ENCODE data around the gene UBXN10. TPM values are rescaled to one million over a fixed set of nuclear protein-coding genes. Genes with fewer than 3 reads are reported as not detected.

UBXN10 gene
- total and polyA plus RNA-seq, 12 donors: 0.16 to 4.0 (median 1.5) TPM

DNA sequence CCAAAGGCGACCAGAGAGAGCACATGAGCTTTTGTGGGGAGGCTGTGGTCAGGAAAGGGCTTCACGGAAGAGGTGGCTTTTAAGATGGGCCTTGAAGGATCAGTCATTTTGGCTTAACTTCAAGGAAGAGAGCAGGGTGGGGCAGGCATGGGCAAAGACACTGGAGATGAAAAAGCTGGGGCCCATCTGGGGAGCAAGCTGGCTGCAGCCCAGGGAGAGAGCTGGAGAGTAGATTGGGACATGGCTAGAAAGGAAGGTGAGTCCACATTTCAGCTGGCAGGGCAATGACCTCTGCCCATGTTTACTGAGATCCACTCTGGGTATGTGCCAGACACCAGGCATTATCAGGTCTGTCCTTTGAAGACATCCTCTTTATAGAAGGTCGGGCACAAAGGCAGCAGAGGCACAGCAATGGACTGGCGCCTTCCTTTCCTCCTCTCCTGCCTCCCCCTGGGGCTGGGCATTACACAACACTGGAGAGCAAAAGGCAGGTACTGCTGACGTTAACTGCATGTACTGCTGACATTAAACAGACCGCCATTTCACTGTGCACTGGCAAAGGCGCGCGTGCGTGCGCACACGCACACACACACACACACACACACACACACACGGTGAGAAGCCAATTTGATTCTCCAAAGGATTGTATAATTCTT, 2.2 kb upstream of the UBXN10 start:
- no peak overlapping the region for H3K27ac ChIP-seq

DNA sequence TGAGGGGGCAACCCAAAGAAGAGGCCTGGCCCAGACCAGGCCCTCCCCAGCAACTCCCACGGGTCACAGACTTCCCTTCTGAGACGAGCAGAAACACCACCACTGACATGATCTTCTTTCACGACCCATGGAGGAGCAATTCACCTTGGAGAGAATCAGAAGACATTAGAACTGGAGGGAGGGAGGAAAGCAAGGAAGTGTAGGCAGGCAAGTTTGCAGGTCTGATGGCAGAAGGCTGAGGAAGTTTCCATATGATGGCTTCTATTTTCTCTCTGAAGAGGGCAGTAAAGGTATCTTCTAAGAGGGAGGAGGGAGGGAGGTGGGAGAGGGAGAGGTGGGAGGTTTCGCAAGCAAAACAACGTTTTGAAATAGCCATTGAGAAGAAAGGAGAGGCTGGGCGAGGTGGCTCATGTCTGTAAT, 1.4 kb upstream of the UBXN10 start:
- intact Hi-C loops (cut with DNase I): no loop called here
- Histone ChIP-seq H3K9me3 (peaks cover 0 to 7% (median 0%) of the 10 kb centered on the region in 11 donors), H3K36me3 (no peaks in the 10 kb centered on the region), H3K27me3 (peaks cover 0 to 56% (median 38%) of the 10 kb centered on the region in 7 donors), H3K4me1 (peaks cover 0 to 29% (median 16%) of the 10 kb centered on the region in 9 donors), H3K4me3 (no peak overlapping the region), H3K27ac (no peak overlapping the region)
- 64 to 65% methylated on average over 6 of the region's 6 CpGs for WGBS, 2 donors
- ATAC-seq: no peak
- no peak for DNase-seq
- TF ChIP-seq, protein P1, sequence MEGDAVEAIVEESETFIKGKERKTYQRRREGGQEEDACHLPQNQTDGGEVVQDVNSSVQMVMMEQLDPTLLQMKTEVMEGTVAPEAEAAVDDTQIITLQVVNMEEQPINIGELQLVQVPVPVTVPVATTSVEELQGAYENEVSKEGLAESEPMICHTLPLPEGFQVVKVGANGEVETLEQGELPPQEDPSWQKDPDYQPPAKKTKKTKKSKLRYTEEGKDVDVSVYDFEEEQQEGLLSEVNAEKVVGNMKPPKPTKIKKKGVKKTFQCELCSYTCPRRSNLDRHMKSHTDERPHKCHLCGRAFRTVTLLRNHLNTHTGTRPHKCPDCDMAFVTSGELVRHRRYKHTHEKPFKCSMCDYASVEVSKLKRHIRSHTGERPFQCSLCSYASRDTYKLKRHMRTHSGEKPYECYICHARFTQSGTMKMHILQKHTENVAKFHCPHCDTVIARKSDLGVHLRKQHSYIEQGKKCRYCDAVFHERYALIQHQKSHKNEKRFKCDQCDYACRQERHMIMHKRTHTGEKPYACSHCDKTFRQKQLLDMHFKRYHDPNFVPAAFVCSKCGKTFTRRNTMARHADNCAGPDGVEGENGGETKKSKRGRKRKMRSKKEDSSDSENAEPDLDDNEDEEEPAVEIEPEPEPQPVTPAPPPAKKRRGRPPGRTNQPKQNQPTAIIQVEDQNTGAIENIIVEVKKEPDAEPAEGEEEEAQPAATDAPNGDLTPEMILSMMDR (IDR thresholded peaks at IDR 0.05): no peak

More for the DNA sequence above, 2.2 kb upstream of the UBXN10 start:
- H3K4me3 ChIP-seq: no peak overlapping the region
- TF ChIP-seq, protein P1 (IDR thresholded peaks at IDR 0.05): no peak
- no peak for DNase-seq
- 71 to 73% methylated on average over 13 of the region's 13 CpGs for WGBS, 2 donors
- peaks cover 0 to 7% (median 0%) of the 10 kb centered on the region in 11 donors for H3K9me3 ChIP-seq
- H3K4me1 ChIP-seq: peaks cover 0 to 29% (median 16%) of the 10 kb centered on the region in 9 donors
- intact Hi-C loops (cut with DNase I): no loop called here
- peaks cover 0 to 49% (median 31%) of the 10 kb centered on the region in 7 donors for H3K27me3 ChIP-seq
- no peaks in the 10 kb centered on the region for H3K36me3 ChIP-seq
- peak in 5 of 8 donors; percentile 27 to 70 (median 52) for ATAC-seq

DNA sequence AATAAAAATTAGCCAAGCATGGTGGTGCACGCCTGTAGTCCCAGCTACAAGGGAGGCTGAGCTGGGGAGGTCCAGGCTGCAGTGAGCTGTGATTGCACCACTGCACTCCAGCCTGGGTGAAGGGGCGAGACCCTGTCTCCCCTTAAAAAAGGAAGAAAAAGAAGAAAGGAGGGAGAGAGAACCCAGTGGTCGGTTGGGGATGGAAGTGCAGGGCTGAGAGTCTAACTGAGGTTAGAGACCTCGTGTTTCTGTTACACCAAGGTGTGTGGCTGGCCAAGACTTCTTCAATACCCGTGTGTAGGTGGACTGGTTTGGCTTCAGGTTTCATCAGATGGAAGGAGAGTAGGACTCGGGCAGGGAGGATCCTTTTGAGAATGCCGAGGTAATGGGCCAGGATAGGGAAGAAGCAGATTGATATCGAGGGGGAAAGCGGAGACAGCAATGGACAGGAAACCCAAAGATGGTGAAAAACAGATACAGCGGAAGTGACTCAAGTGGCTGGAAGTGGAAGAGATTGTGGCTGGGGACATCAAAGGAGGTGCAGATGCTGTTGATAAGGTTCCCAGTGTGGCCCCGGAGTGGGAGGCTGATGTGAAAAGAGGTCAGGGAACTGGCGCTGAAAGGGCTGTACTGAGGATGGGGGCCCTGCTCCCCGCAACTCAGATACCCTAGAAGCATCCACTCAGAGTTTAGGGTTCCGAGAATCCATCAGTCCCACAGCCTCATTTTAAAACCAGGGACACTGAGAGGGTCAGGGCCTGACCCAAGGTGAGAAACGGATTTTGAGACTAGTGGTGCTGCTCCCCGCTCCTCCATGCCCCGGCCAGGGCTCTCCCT, 681 bp upstream of the UBXN10 start:
- ATAC-seq: no peak
- H3K27ac ChIP-seq: peak overlapping the region in 3 of 10 donors; percentile 3 to 55 (median 49)
- no peak for DNase-seq
- TF ChIP-seq, protein P1 (IDR thresholded peaks at IDR 0.05): no peak
- WGBS, 2 donors: 55 to 59% methylated on average over 17 of the region's 17 CpGs
- intact Hi-C loops (cut with DNase I): no loop called here
- H3K9me3 ChIP-seq: no peaks in the 10 kb centered on the region
- H3K36me3 ChIP-seq: no peaks in the 10 kb centered on the region
- peaks cover 0 to 56% (median 38%) of the 10 kb centered on the region in 7 donors for H3K27me3 ChIP-seq
- H3K4me3 ChIP-seq: peak overlapping the region in 8 of 10 donors; percentile 33 to 59 (median 53)
- peaks cover 0 to 29% (median 16%) of the 10 kb centered on the region in 9 donors for H3K4me1 ChIP-seq

DNA sequence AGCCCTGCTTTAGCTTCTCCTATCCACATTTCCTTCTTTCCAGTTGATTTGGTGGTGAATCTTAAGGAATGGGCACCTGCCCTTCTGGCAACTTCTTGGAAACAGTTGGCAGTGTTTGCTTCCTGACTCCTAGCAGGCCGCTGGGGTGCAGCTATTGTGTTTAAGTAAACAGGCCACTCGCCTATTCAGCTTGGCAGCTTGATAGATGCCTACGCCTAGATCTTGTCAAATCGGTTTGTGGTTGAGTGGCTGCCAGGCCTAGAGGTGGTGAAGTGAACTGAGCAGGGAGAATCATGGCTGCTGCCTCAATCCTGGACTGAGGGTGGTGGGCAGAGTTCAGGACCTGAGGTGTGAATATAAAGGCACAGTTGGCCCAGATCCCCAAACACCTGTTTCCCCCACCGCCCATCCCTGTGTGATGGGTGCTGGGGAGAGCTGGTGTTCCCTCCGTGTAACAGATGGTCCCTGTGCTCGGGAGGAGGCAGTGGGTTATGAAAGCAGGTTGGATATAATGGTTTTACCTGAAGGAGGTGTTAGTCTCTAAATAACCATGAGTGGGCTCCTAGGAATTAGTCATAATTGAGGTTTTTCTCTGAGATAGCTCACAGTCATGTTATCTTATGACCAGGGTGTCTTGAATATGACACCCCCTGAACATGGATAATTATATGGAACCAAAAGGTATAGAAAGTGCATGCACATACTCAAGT, 1.4 kb downstream of the UBXN10 start:
- peaks cover 0 to 34% (median 16%) of the 10 kb centered on the region in 9 donors for H3K4me1 ChIP-seq
- intact Hi-C loops (cut with DNase I): no loop called here

More for the DNA sequence above, 1.4 kb downstream of the UBXN10 start:
- peak overlapping the region in 1 of 10 donors; percentile 49 for H3K27ac ChIP-seq
- DNase-seq: no peak
- no peak overlapping the region for H3K4me3 ChIP-seq
- peak in 4 of 8 donors; percentile 19 to 48 (median 32) for ATAC-seq
- no peaks in the 10 kb centered on the region for H3K36me3 ChIP-seq
- 67 to 68% methylated on average over 7 of the region's 7 CpGs for WGBS, 2 donors
- no peaks in the 10 kb centered on the region for H3K9me3 ChIP-seq
- peaks cover 0 to 50% (median 38%) of the 10 kb centered on the region in 7 donors for H3K27me3 ChIP-seq
- TF ChIP-seq, protein P1 (IDR thresholded peaks at IDR 0.05): no peak

Data from heart right ventricle (tissue), 16 donors.